ENCODE results near the gene KCTD2. TPM values are rescaled to one million over a fixed set of nuclear protein-coding genes. Genes with fewer than 3 reads are reported as not detected.

The KCTD2 gene
- total and polyA plus RNA-seq, 3 donors from 2014 or later, result 88.9 to 135 (median 122) TPM

DNA sequence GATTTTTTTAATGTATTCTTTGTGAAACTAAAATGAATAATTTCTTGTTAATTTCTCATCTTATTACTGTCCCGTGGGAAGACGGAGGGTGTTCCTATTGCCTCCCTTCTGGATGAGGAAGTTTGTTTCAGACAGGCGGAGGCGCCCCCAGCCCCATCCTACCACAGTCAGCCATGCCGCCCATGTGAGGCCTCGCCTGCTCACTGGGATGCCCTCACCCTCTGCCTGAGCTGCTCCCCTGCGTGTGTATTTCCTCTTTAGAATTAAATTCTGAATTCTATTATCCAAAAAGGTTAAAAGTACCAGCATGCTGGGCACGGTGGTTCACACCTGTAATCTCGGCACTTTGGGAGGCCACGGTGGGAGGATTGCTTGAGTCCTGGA, 14.0 kb downstream of the KCTD2 start:
- H3K9me3 ChIP-seq, result no peaks in the 10 kb centered on the region
- no peak overlapping the region for H3K4me3 ChIP-seq
- no peaks in the 10 kb centered on the region for H3K36me3 ChIP-seq (ENCODE audit: low read depth, missing control alignments)
- TF ChIP-seq POLR2A (IDR thresholded peaks at IDR 0.05) (no peak), CTCF (IDR thresholded peaks at IDR 0.05) (no peak)
- WGBS, 2 donors, result 93 to 94% methylated on average over 10 of the region's 10 CpGs
- no peak overlapping the region for H3K27ac ChIP-seq
- no peaks in the 10 kb centered on the region for H3K27me3 ChIP-seq
- peaks cover 12% of the 10 kb centered on the region for H3K4me1 ChIP-seq
- DNase-seq, result no peak
- intact Hi-C loops (cut with DNase I; ENCODE audit: low total_unique reads), result no loop called here

DNA sequence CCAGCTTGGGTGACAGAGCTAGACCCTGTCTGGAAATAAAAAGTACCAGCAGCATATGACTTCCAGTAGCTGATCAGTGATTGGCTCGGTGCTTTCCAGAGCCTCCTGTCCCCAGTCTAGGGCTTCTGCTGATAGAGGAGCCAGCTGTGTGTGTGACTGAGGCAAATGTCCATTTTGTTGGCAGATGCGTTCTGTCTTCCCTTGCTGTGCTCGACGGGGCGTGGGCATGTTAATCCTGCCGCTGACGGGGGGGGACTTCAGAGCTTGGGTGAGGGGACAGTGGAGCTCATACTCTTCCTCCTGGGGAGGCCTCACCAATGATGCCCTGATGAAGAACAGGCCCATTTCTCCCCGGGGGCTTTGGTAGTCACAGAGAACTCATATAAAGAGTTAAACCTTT, 14.6 kb downstream of the KCTD2 start:
- Histone ChIP-seq H3K9me3 (no peaks in the 10 kb centered on the region), H3K4me1 (peaks cover 12% of the 10 kb centered on the region), H3K27ac (no peak overlapping the region), H3K27me3 (no peaks in the 10 kb centered on the region), H3K36me3 (ENCODE audit: low read depth, missing control alignments) (no peaks in the 10 kb centered on the region), H3K4me3 (no peak overlapping the region)
- WGBS, 2 donors, result 85 to 87% methylated on average over 6 to 8 of the region's 8 CpGs
- TF ChIP-seq POLR2A (IDR thresholded peaks at IDR 0.05) (no peak), CTCF (IDR thresholded peaks at IDR 0.05) (no peak)
- intact Hi-C loops (cut with DNase I; ENCODE audit: low total_unique reads), result no loop called here
- DNase-seq, result no peak

GRCh38 chr17:75063201-75063600, 16.2 kb downstream of the KCTD2 start:
- 74 to 90% methylated on average over 6 to 13 of the region's 13 CpGs for WGBS, 2 donors
- Histone ChIP-seq H3K9me3 (no peaks in the 10 kb centered on the region), H3K36me3 (ENCODE audit: low read depth, missing control alignments) (no peaks in the 10 kb centered on the region), H3K27me3 (no peaks in the 10 kb centered on the region), H3K4me3 (no peak overlapping the region), H3K27ac (no peak overlapping the region), H3K4me1 (peaks cover 12% of the 10 kb centered on the region)
- intact Hi-C loops (cut with DNase I; ENCODE audit: low total_unique reads), result no loop called here
- TF ChIP-seq CTCF (IDR thresholded peaks at IDR 0.05) (no peak), POLR2A (IDR thresholded peaks at IDR 0.05) (no peak)
- DNase-seq, result no peak

DNA sequence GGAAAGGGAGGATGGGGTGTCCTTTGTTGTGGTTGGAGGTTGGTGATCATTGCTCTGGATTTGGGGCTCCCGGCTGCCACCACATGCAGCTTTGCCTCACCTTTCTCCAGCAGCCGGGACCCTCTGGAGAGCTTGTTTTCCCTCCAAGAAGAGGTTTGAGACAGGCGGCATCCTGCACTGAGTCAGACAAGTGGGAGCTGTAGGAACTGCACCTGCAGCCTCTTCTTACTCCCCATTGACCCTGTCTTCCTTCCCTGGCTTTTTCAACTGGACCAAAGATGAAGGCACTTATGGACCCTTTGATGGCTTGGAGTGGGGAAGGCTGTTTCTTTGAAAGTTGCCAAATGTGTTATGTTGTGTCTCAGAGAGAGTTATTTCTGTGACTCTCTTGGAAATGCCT, 16.6 kb downstream of the KCTD2 start:
- 80 to 100% methylated on average over 1 to 3 of the region's 3 CpGs for WGBS, 2 donors

More for the DNA sequence above, 16.6 kb downstream of the KCTD2 start:
- peaks cover 12% of the 10 kb centered on the region for H3K4me1 ChIP-seq
- no peak for DNase-seq
- intact Hi-C loops (cut with DNase I; ENCODE audit: low total_unique reads), result no loop called here
- no peak overlapping the region for H3K27ac ChIP-seq
- no peaks in the 10 kb centered on the region for H3K9me3 ChIP-seq
- H3K4me3 ChIP-seq, result no peak overlapping the region
- no peak for TF ChIP-seq CTCF (IDR thresholded peaks at IDR 0.05)
- no peak for TF ChIP-seq POLR2A (IDR thresholded peaks at IDR 0.05)
- no peaks in the 10 kb centered on the region for H3K36me3 ChIP-seq (ENCODE audit: low read depth, missing control alignments)
- H3K27me3 ChIP-seq, result no peaks in the 10 kb centered on the region

All from testis (tissue), 3 donors.